ENCODE results near the gene RNF224.
"Not testable (repeated sequence)": the region's sequence is repeated elsewhere in the genome, so short reads cannot be mapped to it uniquely, and the experiment has no call there.

RNF224 gene

DNA sequence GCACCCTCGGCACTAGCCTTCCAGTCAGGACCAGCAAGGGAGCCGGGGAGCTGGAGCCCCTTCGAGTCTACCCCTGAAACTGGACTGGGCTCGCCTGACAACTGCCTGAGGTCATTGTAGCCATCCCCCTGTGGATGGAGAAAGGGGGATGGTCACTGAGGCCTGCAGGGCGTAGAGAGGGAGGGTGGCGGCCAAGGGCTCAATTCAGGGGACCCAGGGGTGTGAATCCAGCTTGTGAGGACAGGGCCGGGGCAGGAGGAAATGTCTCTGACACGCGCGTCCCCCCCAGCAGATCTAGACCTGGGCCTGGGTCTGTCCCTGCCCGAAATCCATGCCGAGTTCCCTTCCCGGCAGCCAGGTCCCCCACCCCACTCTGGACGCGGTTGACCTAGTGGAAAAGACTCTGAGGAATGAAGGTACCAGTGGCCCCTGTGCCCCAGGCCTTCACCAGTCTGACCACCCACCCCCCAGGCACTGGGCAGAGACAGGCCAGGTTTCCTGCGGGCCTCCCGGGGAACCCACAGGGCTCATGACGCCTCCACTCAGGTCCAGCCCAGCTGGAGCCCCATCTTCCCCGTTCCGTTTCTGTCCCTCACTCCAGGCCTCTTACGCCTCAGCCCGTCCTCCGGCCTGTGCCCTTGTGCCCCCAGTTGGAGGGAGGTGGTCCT, 4.2 kb downstream of the RNF224 start:
- H3K9me3 Mint-ChIP-seq = no peaks in the 10 kb centered on the region
- no peak overlapping the region for H3K27ac Mint-ChIP-seq
- no peaks in the 10 kb centered on the region for H3K36me3 Mint-ChIP-seq (ENCODE audit: low read depth)
- intact Hi-C loops (cut with micrococcal nuclease) = no loop called here
- H3K4me3 Mint-ChIP-seq = no peak overlapping the region
- H3K4me1 Mint-ChIP-seq (ENCODE audit: low read depth) = peaks cover 11% of the 10 kb centered on the region
- H3K27me3 Mint-ChIP-seq = peaks cover 66% of the 10 kb centered on the region

DNA sequence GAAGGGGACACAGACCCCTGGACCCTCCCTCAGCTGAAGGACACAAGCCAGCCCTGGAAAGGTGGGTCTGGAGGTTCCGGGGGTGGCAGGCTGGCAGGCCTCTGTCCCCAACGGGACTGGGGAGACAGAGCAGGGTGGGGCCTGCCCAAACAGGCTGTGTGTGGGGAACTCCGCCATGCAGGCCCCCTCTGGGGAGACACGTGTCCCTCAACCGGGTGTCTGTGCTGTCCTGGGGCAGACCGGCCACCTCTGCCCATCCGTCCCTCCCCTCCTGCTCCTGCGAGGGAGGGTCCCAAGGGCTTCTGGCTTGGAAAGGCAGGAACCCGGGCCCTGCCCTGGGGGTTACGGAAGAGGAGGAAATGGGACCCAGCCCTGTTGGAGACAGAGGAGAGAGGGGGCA, 4.8 kb downstream of the RNF224 start:
- H3K36me3 Mint-ChIP-seq (ENCODE audit: low read depth) = no peaks in the 10 kb centered on the region
- peaks cover 16% of the 10 kb centered on the region for H3K4me1 Mint-ChIP-seq (ENCODE audit: low read depth)
- H3K4me3 Mint-ChIP-seq = no peak overlapping the region
- no peaks in the 10 kb centered on the region for H3K9me3 Mint-ChIP-seq
- intact Hi-C loops (cut with micrococcal nuclease) = no loop called here
- H3K27ac Mint-ChIP-seq = no peak overlapping the region
- peaks cover 61% of the 10 kb centered on the region for H3K27me3 Mint-ChIP-seq

DNA sequence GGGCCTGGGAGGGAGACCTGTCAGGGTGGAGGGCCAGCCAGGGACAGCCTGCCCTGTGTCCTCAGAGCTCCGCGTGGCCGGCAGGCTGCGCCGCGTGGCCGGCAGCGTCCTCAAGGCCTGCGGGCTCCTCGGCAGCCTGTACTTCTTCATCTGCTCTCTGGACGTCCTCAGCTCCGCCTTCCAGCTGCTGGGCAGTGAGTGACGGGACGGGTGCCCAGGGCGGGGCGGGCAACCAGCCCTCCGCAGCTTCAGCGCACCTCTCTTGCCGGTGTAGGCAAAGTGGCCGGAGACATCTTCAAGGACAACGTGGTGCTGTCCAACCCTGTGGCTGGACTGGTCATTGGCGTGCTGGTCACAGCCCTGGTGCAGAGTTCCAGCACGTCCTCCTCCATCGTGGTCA, 5.2 kb downstream of the RNF224 start:
- Mint-ChIP-seq H3K27me3 (peaks cover 59% of the 10 kb centered on the region), H3K4me3 (no peak overlapping the region), H3K9me3 (no peaks in the 10 kb centered on the region), H3K36me3 (ENCODE audit: low read depth) (no peaks in the 10 kb centered on the region), H3K4me1 (ENCODE audit: low read depth) (peaks cover 18% of the 10 kb centered on the region), H3K27ac (no peak overlapping the region)
- intact Hi-C loops (cut with micrococcal nuclease) = no loop called here

DNA sequence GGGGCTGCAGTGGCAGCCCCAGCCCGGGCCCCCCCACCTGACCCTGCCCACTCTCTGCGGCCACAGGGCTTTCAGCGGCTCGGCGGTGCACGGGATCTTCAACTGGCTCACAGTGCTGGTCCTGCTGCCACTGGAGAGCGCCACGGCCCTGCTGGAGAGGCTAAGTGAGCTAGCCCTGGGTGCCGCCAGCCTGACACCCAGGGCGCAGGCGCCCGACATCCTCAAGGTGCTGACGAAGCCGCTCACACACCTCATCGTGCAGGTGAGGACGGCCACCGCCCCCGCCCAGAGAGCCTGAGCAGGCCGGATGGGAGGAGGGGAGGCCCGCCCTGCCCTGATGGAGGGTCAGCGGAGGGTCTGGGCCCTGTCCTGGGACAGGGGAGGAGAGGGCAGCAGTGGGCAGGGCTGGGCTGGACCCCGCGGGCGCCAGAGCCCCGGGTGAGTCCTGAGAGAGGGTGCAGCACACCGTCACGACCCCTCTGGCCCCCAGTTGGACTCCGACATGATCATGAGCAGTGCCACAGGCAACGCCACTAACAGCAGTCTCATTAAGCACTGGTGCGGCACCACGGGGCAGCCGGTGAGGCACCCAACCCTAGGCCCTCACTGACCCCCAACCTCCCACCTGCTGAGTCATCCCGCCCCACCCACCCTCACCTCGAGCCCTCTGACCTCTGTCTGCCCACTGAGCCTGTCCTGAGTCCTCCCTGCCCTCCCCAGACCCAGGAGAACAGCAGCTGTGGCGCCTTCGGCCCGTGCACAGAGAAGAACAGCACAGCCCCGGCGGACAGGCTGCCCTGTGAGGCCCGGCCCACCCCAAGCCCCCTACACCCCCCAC, 6.1 kb downstream of the RNF224 start:
- H3K4me1 Mint-ChIP-seq (ENCODE audit: low read depth) = peaks cover 22% of the 10 kb centered on the region
- intact Hi-C loops (cut with micrococcal nuclease) = no loop called here
- H3K36me3 Mint-ChIP-seq (ENCODE audit: low read depth) = no peaks in the 10 kb centered on the region
- H3K9me3 Mint-ChIP-seq = no peaks in the 10 kb centered on the region
- H3K27me3 Mint-ChIP-seq = peaks cover 54% of the 10 kb centered on the region
- no peak overlapping the region for H3K4me3 Mint-ChIP-seq
- no peak overlapping the region for H3K27ac Mint-ChIP-seq

GRCh38 chr9:137234055-137234697, 6.9 kb downstream of the RNF224 start:
- H3K9me3 Mint-ChIP-seq = no peaks in the 10 kb centered on the region
- no peak overlapping the region for H3K27ac Mint-ChIP-seq
- peaks cover 46% of the 10 kb centered on the region for H3K27me3 Mint-ChIP-seq
- H3K36me3 Mint-ChIP-seq (ENCODE audit: low read depth) = peaks cover 5% of the 10 kb centered on the region
- intact Hi-C loops (cut with micrococcal nuclease) = no loop called here
- H3K4me3 Mint-ChIP-seq = no peak overlapping the region
- H3K4me1 Mint-ChIP-seq (ENCODE audit: low read depth) = peaks cover 30% of the 10 kb centered on the region

DNA sequence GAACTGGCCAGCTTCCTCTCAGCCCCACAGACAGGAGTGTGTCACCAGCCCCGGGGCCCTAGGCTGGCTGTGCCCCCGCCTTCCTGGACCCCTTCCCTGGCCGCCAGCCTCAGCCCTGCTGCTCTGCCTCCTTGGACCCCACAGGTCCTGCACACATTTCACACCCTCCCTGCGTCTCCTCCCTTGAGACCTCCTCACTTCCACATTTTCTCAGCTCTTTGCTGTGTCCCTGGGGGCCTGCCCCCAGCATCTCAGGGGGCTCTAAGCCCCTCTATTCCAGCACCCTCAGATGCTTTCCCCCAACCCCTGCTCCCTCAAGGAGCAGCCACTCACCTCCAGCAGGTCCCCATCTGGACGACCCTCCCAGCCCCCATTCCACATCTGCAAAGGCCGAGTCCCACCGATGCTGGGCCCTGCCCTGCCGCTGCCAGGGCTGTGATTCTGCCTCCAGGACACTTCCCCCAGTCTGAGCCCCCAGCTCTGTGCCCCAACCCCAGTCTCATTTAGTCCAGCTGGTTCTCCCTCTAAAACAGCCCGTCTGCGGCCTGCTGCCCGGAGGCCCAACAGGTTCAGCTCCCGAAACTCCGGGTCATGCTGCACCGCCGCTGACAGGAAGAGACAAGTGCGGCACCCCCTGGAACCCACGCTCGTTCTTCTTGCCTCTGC, 7.6 kb downstream of the RNF224 start:
- H3K9me3 Mint-ChIP-seq = no peaks in the 10 kb centered on the region
- intact Hi-C loops (cut with micrococcal nuclease) = no loop called here
- H3K36me3 Mint-ChIP-seq (ENCODE audit: low read depth) = peaks cover 6% of the 10 kb centered on the region
- no peak overlapping the region for H3K4me3 Mint-ChIP-seq
- peaks cover 39% of the 10 kb centered on the region for H3K27me3 Mint-ChIP-seq
- H3K4me1 Mint-ChIP-seq (ENCODE audit: low read depth) = peaks cover 32% of the 10 kb centered on the region
- no peak overlapping the region for H3K27ac Mint-ChIP-seq

- H3K4me1 Mint-ChIP-seq (ENCODE audit: low read depth) = peaks cover 32% of the 10 kb centered on the region
- no peaks in the 10 kb centered on the region for H3K9me3 Mint-ChIP-seq
- no peak overlapping the region for H3K4me3 Mint-ChIP-seq
- intact Hi-C loops (cut with micrococcal nuclease) = no loop called here
- H3K27ac Mint-ChIP-seq = no peak overlapping the region
- H3K36me3 Mint-ChIP-seq (ENCODE audit: low read depth) = peaks cover 6% of the 10 kb centered on the region
- H3K27me3 Mint-ChIP-seq = peaks cover 34% of the 10 kb centered on the region
Observed at GRCh38 chr9:137235424-137236237, 8.3 kb downstream of the RNF224 start.

DNA sequence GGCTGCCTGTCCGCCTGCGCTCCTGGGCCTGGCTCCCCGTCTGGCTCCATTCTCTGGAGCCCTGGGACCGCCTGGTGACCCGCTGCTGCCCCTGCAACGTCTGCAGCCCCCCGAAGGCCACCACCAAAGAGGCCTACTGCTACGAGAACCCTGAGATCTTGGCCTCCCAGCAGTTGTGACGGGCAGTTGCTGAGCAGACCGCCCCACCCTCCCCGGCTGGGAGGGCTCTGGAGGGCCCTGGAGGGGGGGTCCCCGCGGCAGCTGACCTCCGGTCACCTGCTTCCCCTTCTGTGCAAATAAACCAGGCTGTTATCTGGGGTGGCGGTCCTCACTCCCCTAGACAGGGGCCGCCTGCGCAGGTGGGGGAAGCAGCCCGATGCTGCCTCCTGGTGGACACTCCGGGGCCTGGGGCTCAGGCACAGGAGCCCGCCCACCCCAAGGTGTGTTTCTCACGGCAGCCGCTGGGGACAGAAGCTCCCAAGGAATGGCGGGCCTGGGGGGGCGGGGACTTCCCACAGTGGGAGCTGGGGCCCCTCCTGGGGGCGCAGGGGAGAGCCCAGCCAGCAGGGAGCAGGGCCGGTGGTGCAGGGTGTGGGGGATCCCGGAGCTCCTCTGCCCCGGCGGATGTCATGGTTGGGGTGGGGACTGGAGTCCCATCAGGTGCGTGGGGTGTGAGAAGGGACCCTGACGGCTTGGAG, 9.1 kb downstream of the RNF224 start:
- intact Hi-C loops (cut with micrococcal nuclease) = no loop called here
- Mint-ChIP-seq H3K4me3 (no peak overlapping the region), H3K4me1 (ENCODE audit: low read depth) (peaks cover 32% of the 10 kb centered on the region), H3K36me3 (ENCODE audit: low read depth) (peaks cover 12% of the 10 kb centered on the region), H3K27ac (no peak overlapping the region), H3K27me3 (peaks cover 31% of the 10 kb centered on the region), H3K9me3 (no peaks in the 10 kb centered on the region)

DNA sequence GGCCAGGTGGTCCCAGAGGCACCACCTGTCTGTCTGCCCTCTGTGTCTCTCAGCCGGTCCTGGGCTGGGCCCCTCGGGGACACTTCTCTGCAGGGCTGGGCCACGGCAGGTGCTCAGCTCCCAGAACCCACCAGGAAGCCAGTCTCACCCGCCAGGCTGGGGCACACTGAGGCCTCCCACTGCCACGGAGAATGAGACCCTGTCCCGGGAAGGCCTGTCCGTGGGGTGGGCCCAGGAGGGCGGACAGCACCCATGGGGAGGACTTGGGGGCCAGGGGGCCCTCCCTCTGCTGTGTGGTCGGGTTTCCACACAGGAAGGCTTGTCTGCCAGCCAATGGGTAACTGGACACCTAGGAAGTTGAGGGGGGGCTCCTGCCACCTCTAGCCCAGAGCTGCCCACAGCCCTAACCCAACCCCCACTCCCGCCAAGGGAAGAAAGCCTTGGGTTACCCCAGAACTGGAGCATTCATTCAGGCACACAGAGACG, 9.7 kb downstream of the RNF224 start:
- H3K4me3 Mint-ChIP-seq = no peak overlapping the region
- no peaks in the 10 kb centered on the region for H3K9me3 Mint-ChIP-seq
- intact Hi-C loops (cut with micrococcal nuclease) = no loop called here
- H3K27ac Mint-ChIP-seq = no peak overlapping the region
- peaks cover 28% of the 10 kb centered on the region for H3K27me3 Mint-ChIP-seq
- H3K36me3 Mint-ChIP-seq (ENCODE audit: low read depth) = peaks cover 16% of the 10 kb centered on the region
- peaks cover 32% of the 10 kb centered on the region for H3K4me1 Mint-ChIP-seq (ENCODE audit: low read depth)

DNA sequence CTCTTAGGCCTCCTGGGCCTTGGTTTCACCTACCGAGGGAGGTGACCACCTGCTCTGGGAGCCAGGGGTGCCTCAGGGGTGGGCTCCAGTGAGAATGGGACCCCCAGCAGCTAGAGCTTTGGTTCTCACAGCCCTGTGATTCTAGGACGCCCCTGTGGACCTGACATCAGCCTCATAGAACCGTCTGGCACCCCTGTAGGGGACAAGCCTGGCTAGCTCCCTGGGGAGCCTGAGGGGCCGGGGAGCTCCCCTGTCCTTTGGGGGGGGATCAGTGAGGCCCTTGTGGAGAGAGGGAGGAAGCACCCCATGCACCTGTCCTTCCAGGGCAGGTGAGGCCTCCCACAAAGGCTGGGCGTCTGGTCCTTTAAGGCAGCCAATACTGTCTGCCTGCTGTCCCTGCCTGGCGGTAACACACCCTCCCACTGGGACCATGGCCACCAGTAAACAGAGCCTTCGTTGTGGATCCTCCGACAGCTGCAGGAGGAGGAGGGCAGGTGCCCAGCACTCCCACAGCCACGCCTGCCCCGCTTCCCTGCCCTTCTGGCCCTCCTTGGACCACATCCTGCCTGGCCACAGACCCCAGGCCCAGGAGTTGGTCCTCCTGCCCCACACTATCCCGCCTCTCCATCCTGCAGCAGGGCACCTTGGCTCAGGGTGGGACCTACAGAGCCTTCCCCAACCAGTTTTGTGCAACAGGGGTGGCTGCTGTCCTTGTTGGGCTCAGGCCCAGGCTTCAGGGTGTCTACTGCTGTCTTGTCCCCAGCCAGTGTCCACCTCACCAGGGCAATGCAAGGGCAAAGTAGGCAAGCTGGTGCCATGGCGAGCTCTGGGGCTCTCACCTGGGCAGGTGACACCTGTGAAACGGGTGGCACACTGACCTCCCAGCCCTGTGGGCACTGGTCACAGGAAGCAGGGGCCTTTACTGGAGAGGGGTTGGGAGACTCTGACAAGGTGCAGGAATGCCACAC, 10.7 kb downstream of the RNF224 start:
- Mint-ChIP-seq H3K4me1 (ENCODE audit: low read depth) (peaks cover 42% of the 10 kb centered on the region), H3K9me3 (no peaks in the 10 kb centered on the region), H3K27ac (no peak overlapping the region), H3K27me3 (peaks cover 20% of the 10 kb centered on the region), H3K4me3 (no peak overlapping the region), H3K36me3 (ENCODE audit: low read depth) (peaks cover 27% of the 10 kb centered on the region)
- intact Hi-C loops (cut with micrococcal nuclease) = no loop called here

GRCh38 chr9:137239541-137240200, 12.4 kb downstream of the RNF224 start:
- peak overlapping the region; percentile 78 for H3K4me3 Mint-ChIP-seq
- intact Hi-C loops (cut with micrococcal nuclease); H3K9me3 Mint-ChIP-seq: not testable (repeated sequence)
- peak overlapping the region; percentile 90 for H3K27ac Mint-ChIP-seq
- H3K36me3 Mint-ChIP-seq (ENCODE audit: low read depth) = peaks cover 39% of the 10 kb centered on the region
- H3K27me3 Mint-ChIP-seq = peaks cover 14% of the 10 kb centered on the region
- H3K4me1 Mint-ChIP-seq (ENCODE audit: low read depth) = peaks cover 57% of the 10 kb centered on the region

Measured in dendritic cell treated with granulocyte-macrophage colony-stimulating factor and Interleukin-4, amounts not matched to agents 40 ng/mL and 50 ng/mL, for 4 days (primary cell).